ENCODE results near the gene NPB. TPM values are rescaled to one million over a fixed set of nuclear protein-coding genes. Genes with fewer than 3 reads are reported as not detected.

NPB gene
- total and polyA plus RNA-seq, 2 experiments from 2014 or later: 2.3 to 6.6 TPM

DNA sequence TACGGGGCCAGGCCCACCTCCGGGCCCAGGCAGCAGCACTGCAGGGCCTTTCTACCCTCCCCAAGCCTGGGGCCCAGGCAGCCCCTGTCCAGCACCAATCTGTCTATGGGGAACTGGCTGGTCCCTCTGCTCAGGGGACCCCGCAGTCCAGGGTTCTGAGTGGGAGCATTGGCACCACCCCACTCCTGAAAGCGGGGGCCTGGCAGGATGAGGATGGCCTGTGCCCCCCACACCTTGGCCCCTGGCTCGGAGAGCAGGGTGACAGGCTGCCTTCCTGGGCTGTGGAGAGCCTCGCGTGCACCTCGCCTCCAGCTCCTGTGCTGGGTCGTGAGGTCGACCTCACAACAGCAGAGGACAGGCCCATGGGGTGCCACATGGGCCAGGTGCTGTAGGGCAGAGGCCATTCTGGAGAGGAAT, 1.4 kb downstream of the NPB start:
- no peaks in the 10 kb centered on the region for H3K4me1 ChIP-seq (ENCODE audit: low read depth)
- DNase-seq (ENCODE audit: low read depth in 1 of 2, low spot score in 1 of 2): no peak
- no peak overlapping the region for H3K27ac ChIP-seq
- H3K27me3 ChIP-seq: peaks cover 18% of the 10 kb centered on the region
- peaks cover 15% of the 10 kb centered on the region for H3K36me3 ChIP-seq
- TF ChIP-seq, protein P1, sequence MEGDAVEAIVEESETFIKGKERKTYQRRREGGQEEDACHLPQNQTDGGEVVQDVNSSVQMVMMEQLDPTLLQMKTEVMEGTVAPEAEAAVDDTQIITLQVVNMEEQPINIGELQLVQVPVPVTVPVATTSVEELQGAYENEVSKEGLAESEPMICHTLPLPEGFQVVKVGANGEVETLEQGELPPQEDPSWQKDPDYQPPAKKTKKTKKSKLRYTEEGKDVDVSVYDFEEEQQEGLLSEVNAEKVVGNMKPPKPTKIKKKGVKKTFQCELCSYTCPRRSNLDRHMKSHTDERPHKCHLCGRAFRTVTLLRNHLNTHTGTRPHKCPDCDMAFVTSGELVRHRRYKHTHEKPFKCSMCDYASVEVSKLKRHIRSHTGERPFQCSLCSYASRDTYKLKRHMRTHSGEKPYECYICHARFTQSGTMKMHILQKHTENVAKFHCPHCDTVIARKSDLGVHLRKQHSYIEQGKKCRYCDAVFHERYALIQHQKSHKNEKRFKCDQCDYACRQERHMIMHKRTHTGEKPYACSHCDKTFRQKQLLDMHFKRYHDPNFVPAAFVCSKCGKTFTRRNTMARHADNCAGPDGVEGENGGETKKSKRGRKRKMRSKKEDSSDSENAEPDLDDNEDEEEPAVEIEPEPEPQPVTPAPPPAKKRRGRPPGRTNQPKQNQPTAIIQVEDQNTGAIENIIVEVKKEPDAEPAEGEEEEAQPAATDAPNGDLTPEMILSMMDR (IDR thresholded peaks at IDR 0.05; ENCODE audit: low read depth, low read length): no peak
- no peaks in the 10 kb centered on the region for H3K9me3 ChIP-seq (ENCODE audit: low read depth)
- H3K4me3 ChIP-seq: no peak overlapping the region

DNA sequence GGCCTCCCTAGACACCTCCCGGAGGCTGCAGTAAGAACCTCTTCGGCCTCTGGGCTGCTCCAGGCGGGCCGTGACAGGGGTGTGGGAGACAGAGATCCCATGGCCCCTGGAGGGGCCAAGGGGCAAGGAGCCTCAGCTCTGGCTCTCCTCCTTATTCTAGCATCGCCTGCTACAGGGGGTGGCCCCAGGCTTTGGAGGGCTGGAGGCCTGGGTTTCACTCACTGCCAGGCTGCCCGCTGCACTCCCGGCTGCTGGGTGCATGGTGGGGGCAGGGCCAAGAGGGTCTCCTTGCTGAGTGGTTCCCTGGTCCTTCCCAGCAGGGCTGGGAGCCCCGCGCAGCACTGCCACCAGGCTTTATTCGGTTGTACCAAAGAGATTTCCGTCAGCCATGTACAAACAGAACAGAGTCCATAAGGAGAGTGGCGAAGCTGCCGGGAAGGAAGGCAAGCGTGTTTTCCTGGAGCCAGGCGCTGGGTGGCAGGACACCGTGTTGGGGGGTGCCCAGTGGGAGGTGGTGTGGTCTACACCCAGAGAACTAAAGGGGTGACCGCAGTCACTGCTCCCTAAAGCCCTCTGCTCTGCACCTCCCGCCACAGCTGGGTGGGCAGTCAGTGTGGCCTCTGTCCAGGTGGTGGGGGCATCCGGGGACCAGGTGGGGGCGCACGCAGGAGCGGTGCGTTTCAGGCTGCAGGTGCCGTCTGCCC, 2.0 kb downstream of the NPB start:
- Histone ChIP-seq H3K27ac (no peak overlapping the region), H3K4me1 (ENCODE audit: low read depth) (no peaks in the 10 kb centered on the region), H3K9me3 (ENCODE audit: low read depth) (no peaks in the 10 kb centered on the region), H3K36me3 (peaks cover 12% of the 10 kb centered on the region), H3K27me3 (peaks cover 18% of the 10 kb centered on the region), H3K4me3 (no peak overlapping the region)
- TF ChIP-seq, protein P1 (IDR thresholded peaks at IDR 0.05; ENCODE audit: low read depth, low read length): no peak
- no peak for DNase-seq (ENCODE audit: low read depth in 1 of 2, low spot score in 1 of 2)

DNA sequence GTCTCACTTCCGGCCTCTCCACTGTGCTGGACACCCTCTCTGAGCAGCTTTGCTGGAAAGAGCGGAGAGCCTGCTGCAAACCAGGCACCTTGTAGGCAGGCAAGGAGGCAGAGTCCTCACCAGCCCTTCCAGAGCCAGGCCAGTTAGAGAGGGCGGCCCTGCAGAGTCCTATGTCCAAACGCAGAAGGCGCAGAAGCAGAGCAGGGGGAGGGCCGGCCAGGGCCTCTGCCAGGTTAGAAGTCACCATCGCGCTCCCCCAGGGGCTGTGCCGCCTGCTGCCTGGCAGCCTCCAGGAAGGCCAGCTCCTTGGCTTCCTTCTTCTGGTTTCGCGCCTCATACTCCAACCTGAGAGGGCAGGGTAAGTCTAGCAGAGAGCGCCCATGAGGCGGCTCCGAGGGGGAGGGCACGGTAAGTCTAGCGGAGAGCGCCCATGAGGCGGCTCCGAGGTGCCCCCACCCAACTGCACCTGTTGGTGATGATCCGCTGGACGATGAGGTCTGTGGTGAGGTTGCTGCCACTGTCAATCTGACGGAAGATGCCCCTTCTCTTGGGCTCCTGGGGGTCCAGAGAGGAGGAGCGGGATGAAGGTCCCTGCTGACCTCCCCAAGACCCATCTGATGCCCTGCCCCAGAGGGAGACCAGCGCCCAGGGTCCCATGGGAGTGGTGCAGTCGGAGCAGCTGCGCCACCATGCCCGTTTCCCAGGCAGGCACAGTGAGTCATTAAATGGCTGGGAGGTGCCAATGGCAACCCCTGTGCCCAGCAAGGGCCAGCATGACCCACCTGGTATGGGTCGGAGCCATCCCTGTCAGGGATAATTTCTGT, 2.8 kb downstream of the NPB start:
- DNase-seq (ENCODE audit: low read depth in 1 of 2, low spot score in 1 of 2): no peak
- Histone ChIP-seq H3K9me3 (ENCODE audit: low read depth) (no peaks in the 10 kb centered on the region), H3K4me3 (no peak overlapping the region), H3K27me3 (peaks cover 18% of the 10 kb centered on the region), H3K4me1 (ENCODE audit: low read depth) (peaks cover 3% of the 10 kb centered on the region), H3K36me3 (peaks cover 12% of the 10 kb centered on the region), H3K27ac (no peak overlapping the region)
- TF ChIP-seq, protein P1 (IDR thresholded peaks at IDR 0.05; ENCODE audit: low read depth, low read length): no peak

DNA sequence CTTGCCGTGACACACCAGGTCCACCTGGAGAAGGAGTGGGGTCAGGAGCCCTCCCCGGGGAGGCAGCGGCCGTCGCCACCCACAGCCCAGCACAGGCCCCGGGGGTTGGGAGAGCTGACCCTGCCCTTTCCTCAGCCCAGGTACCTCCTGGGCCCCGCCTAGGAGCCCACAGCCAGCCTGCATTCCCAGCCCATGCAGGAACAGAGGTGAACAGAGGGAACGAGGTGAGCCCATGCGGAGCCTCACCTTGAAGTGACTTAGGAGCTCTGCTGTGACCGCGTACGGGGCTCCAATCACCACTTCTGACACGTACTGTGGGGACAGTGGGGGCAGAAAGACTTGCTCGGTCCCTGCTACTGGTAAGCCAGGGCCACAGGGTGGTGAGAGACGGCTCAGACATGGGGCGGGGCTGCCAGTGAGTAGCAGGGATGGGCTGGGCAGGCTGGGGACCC, 3.4 kb downstream of the NPB start:
- Histone ChIP-seq H3K9me3 (ENCODE audit: low read depth) (no peaks in the 10 kb centered on the region), H3K4me1 (ENCODE audit: low read depth) (peaks cover 8% of the 10 kb centered on the region), H3K4me3 (no peak overlapping the region), H3K36me3 (peaks cover 12% of the 10 kb centered on the region), H3K27ac (no peak overlapping the region), H3K27me3 (peaks cover 18% of the 10 kb centered on the region)
- TF ChIP-seq, protein P1 (IDR thresholded peaks at IDR 0.05; ENCODE audit: low read depth, low read length): no peak
- no peak for DNase-seq (ENCODE audit: low read depth in 1 of 2, low spot score in 1 of 2)

DNA sequence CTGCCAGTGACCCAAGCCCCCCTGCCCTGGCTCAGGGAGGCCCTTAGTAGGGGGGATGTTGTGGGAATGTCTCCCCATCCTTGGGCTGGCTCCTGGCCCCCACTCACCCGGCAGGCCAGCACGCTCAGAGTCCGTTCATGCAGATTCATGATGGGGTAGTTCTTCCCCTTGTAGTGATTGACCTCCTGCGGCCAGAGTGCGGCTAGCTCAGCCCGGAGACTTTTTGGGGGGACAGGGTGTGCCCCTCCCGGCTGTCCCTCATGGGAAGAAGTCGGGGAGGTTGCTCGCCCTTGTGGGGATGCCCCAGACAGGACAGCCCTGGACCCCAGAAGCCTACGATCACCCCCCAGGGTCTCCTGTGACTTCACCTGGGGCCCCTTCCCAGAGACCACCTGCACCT, 4.0 kb downstream of the NPB start:
- Histone ChIP-seq H3K9me3 (ENCODE audit: low read depth) (no peaks in the 10 kb centered on the region), H3K4me1 (ENCODE audit: low read depth) (peaks cover 8% of the 10 kb centered on the region), H3K36me3 (peaks cover 12% of the 10 kb centered on the region), H3K27me3 (peaks cover 17% of the 10 kb centered on the region), H3K27ac (no peak overlapping the region), H3K4me3 (no peak overlapping the region)
- TF ChIP-seq, protein P1 (IDR thresholded peaks at IDR 0.05; ENCODE audit: low read depth, low read length): no peak
- no peak for DNase-seq (ENCODE audit: low read depth in 1 of 2, low spot score in 1 of 2)

All from cardiac muscle cell (in vitro differentiated cells and primary cell).